NCI-H2227 (cell line): Measurements from ENCODE around the gene PNPLA8.
"Not testable (repeated sequence)": the region's sequence is repeated elsewhere in the genome, so short reads cannot be mapped to it uniquely, and the experiment has no call there.

Experiments used
- DNase-seq: peaks from one replicate; lab custom pipeline; 2025; ENCODE audit not compliant: unreplicated experiment; lab: John Stamatoyannopoulos, UW

The PNPLA8 gene

GRCh38 chr7:108525985-108526767 is at the start of gene PNPLA8:
PNPLA8 (minus strand) TSS chr7:108526135; CDS start chr7:108515491, 10,644 bp downstream.
- peak; percentile 100 for DNase-seq

GRCh38 chr7:108575156-108575555 is 49.2 kb upstream of the PNPLA8 start:
- DNase-seq: no peak

GRCh38 chr7:108572480-108572879 is 46.5 kb upstream of the PNPLA8 start:
- no peak for DNase-seq

- DNase-seq: peak; percentile 49
These were observed 44.3 kb upstream of the PNPLA8 start for GRCh38 chr7:108570146-108570755.

GRCh38 chr7:108569381-108570145 is 43.6 kb upstream of the PNPLA8 start, which contains the start of the genes DNAJB9 and THAP5:
DNAJB9 (plus strand) TSS chr7:108569874; CDS start chr7:108571727, 1,853 bp downstream.
THAP5 (minus strand) TSS chr7:108569706; CDS start chr7:108569569, 137 bp downstream.
- DNase-seq: peak; percentile 100

- no peak for DNase-seq
These were observed 43.0 kb upstream of the PNPLA8 start for GRCh38 chr7:108568801-108569380.

- no peak for DNase-seq
These were observed 40.1 kb upstream of the PNPLA8 start for GRCh38 chr7:108565987-108566386.

- no peak for DNase-seq
These were observed 35.2 kb upstream of the PNPLA8 start for GRCh38 chr7:108561047-108561619.

GRCh38 chr7:108559253-108559652 is 33.3 kb upstream of the PNPLA8 start:
- DNase-seq: no peak

- no peak for DNase-seq
These were observed 31.7 kb upstream of the PNPLA8 start for GRCh38 chr7:108557617-108558016.

GRCh38 chr7:108557191-108557590 is 31.3 kb upstream of the PNPLA8 start:
- no peak for DNase-seq

- not testable (repeated sequence) for DNase-seq
These were observed 30.7 kb upstream of the PNPLA8 start for GRCh38 chr7:108556665-108557064.

- not testable (repeated sequence) for DNase-seq
These were observed 22.4 kb upstream of the PNPLA8 start for GRCh38 chr7:108548141-108548896.

GRCh38 chr7:108541478-108541877 is 15.5 kb upstream of the PNPLA8 start:
- no peak for DNase-seq

- DNase-seq: not testable (repeated sequence)
These were observed 12.8 kb upstream of the PNPLA8 start for GRCh38 chr7:108538685-108539084.

GRCh38 chr7:108538236-108538635 is 12.3 kb upstream of the PNPLA8 start:
- DNase-seq: not testable (repeated sequence)

- no peak for DNase-seq
These were observed 11.3 kb upstream of the PNPLA8 start for GRCh38 chr7:108537229-108537628.

GRCh38 chr7:108535744-108536143 is 9.8 kb upstream of the PNPLA8 start:
- no peak for DNase-seq

- DNase-seq: no peak
These were observed 9.3 kb upstream of the PNPLA8 start for GRCh38 chr7:108535257-108535656.

GRCh38 chr7:108533712-108534111 is 7.8 kb upstream of the PNPLA8 start:
- no peak for DNase-seq
